Measurements from ENCODE around the gene UHRF1.
"Not testable (repeated sequence)": the region's sequence is repeated elsewhere in the genome, so short reads cannot be mapped to it uniquely, and the experiment has no call there.

The UHRF1 gene

GRCh38 chr19:4974880-4975469 is 65.7 kb downstream of the UHRF1 start:
- no peak for DNase-seq

DNA sequence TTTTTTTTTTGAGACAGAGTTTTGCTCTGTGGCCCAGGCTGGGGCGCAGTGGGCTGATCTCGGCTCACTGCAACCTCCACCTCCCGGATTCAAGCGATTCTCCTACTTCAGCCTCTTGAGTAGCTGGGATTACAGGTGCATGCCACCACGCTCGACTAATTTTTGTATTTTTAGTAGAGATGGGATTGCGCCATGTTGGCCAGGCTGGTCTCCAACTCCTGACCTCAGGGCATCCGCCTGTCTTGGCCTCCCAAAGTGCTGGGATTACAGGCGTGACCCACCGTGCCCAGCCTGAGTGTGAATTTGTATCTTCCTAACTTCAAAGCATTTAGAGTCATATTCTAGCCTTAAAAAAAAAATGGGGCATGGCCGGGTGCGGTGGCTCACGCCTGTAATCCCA is 66.3 kb downstream of the UHRF1 start:
- DNase-seq = not testable (repeated sequence)

DNA sequence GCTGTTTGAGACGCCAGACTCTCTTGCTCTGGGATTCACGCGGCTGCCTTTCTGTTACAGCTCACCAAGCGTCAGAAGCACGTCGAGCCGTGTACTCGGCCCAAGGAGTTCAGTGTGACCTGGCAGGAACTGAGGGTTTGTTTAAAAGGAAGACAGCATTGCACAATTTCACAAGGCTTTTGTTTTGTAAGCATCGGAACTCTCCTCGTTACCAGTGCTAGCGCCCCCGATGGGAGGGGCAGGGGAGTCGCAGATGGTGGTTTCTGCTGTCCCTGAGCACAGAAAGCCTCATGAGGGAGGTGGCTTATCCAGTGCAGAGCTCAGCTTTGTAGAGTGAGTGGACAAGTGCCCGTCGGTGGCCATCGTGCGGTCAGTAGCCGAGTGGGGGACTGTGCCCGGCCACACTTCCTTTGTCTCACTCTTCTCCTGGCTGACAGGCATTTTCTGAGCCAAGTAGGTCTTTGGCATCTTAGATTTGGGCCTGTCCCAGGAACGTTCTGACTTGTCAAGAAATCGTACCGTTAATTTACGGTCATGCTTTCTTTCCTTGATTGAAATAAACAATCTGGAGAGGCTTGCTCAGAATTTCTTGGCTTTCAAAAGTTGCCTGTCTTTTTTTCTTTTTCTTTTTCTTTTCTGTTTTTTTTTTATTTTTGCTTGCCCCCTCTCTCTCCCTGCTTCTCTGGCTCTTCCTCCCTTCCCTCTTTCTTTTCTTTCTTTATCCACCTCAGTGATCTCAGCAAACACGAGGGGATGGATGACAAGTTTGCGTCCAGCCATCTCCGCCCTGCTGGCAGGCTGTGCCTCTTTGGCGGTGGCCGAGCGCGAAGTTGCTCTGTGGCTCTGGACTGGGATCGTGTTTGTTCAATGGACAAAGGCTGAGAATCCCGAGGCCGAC is 67.3 kb downstream of the UHRF1 start:
- no peak for DNase-seq

GRCh38 chr19:4977299-4978174 is 68.2 kb downstream of the UHRF1 start:
- DNase-seq = peak; percentile 74

DNA sequence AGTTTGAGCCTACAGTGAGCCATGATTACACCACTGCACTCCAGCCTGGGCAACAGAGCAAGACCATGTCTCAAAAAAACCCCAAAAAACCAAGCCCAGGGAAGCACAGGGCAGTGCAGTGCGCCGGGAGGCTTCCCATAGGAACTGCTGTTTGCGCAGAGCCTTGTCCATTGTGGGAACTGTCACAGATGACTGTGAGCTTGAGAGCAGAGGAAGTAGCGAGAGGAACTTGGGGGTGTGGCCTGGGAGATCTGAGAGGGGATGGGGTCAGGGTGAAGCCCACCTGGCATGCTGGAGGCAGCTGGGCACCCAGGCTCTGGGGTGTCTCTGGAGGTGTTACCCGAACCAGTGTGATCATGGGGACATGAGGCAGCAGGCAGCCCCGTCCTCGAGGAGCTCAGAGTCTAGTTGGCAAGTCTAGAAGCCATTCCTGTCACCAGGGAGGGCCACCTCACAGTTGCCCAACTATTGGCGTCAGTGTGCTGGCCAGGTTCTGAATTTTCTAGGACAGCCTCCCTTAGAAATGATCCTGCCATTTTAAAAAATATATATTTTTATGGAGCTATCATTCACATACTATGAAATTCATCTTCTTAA is 70.0 kb downstream of the UHRF1 start:
- no peak for DNase-seq

- DNase-seq = no peak
These were observed 70.8 kb downstream of the UHRF1 start for GRCh38 chr19:4980067-4980466.

DNA sequence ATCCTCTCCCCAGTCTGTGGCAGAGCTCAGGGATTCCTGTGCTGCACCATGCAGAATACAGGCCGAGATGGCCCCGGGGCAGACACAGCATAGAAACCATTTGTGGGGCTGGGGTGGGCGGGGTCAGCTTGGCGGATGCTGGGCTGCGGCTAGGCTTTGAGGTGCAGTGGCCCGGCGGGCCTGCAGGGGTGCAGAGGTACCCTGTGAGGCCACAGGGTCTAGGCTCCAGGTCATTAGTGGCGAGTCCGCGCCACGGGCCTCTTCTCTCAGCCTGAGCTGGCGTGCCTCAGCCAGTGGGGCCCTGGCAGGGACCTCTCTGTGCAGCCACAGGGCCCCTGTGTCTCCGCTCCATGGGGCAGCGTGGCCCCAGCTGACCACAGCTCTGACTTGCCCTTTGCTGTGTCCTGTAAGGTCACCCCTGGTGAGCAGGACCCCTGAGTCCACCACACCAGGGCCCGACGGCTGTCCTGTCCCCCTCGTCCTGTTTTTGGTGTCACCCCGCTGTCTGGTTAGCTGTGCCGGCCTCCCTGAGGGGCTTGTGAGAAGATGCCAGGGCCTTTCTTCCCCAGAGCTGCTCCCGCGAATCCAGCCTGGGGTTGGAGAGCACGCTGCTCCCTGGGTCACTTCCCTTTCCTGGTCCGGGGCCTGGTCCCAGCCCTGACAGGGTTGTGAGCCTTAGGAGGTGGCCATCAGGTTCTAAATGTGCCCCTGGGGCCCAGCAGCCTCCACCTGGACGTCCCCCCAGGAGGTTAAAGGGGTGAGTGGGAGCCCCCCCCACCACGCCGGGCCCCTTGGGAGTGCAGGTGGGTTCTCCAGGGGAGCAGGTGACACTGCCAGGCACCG is 71.8 kb downstream of the UHRF1 start:
- DNase-seq = no peak

DNA sequence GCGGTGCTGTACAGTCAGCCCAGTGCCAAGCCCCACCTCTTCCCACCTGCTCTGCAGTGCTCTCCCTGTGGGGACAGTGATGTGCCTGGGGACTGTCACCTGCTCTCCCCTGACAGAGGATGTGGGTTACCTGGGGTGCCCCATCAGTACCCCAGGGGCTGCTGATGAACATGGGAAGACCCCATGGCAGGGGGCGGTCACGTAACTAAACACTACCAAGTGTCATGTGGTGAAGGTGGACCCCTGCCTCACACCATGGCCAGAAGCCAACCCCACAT is 72.3 kb downstream of the UHRF1 start:
- peak; percentile 79 for DNase-seq

DNA sequence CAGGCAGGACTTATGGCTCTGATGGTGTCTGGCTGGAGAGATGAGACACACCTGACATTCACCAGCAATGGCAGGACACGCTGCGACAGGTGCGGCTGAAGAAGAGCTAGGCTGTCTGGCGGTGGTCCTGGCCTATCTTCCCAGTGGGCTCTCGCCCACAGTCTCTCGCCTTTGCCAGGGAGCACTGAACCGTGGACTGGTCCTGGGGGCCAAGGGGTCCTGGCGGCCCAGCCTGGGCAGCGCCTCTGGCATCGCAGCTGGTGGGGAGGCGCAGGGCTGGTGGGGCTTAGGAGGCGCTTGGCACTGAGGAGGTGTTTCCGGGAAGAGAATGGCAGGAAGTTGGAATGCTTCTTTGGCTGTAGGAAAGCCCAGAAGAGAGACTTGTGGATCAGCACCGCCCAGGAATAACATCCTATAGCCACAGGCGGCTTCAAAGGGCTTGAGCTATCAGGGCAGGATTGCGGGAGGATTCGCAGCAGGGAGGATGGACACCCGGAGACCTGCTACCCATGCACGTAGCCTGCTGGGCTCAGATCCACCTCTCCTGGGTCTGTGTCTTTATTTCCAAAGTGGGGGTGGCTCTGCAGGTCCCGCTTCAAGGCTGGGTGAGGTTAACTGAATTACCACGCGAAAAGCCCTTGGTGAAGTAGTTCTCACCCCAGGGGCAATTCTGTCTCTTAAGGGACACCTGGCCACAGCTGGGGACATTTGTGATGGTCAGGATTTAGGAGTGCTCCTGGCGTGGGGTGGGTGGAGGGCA is 74.2 kb downstream of the UHRF1 start:
- DNase-seq = no peak

DNA sequence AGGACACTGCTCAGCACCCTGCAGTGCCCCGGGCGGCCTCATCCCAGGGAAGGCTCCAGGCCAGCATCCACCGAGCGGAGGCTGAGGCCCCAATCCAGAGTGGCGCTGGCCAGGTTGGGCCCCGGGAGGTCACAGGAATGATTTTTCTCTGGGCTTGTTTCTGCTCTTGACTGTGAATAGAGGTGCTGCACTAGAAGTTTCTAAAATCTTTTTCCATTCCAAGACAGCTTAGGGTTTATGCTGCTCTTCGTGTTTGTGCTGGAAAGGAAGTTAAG is 74.7 kb downstream of the UHRF1 start:
- DNase-seq = no peak

DNA sequence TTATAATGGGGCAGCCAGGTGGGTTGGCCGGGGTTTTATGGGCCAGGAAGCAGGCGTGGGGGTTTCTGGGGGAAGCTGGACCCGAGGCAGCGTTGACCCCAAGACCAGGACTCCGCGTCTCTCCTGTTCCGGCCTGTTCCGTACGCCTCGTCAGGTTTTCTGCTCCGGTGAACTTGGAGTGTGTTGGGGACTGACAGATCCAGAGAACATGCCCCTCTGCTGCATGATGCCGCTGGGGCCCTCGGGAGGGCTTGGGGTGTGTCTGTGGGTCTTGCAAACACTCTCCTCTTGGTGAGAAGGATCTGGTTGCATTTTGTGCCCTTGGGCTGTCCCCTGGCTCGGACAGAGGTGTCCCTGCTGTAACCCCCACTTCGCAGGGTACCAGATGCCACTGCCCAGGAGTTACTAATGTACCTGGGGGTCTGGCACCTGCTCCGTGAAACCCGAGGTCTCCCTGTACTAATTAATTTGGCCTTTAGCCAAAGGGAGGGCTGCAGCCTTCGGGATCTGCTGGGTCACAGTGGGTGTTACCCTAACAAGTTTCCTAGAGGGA is 75.2 kb downstream of the UHRF1 start:
- peak; percentile 93 for DNase-seq

GRCh38 chr19:4985551-4985991 is 76.3 kb downstream of the UHRF1 start:
- DNase-seq = no peak

DNA sequence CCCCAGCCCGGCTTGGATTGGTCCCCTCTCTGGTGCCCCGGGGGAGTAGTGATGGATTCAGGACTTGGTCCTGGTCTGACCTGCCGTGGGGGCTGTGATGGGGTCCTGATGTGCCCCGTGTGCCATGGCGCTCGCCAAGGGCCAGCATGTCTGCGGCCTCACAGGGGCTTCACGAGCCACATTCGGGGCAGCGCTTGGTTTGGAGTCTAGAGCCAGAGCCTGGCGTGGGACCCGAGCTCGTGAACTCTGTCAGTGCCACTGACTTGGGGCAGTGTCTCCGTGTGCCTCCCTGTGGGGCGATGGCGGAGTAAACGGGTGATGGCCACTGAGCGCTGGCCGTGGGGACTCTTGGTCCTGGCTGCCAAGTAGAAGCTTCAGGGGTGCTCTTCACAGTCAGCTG is 76.8 kb downstream of the UHRF1 start:
- no peak for DNase-seq

DNA sequence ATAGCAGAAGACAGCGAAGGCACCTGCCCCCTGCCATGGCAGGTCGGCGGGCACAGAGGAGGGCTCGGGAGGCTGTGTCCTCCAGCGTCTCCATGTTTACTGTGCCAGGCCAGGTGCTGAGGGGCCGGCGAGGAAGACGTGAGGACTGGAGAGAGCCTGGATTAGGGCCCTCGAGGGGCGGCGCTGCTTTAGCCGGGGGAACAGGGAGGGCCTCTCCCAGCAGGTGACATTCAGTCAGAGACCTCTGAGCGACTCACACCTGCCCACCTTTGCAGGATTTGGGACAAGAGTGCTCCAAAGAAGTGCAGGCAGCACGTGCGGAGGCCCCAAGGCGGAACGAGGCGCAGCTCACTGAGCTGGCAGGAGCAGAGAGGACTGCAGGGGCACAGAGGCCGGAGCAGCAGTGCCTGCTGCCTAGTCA is 77.2 kb downstream of the UHRF1 start:
- DNase-seq = no peak

- DNase-seq = no peak
These were observed 78.0 kb downstream of the UHRF1 start for GRCh38 chr19:4987256-4987655.

- DNase-seq = no peak
These were observed 78.5 kb downstream of the UHRF1 start for GRCh38 chr19:4987692-4988370.

DNA sequence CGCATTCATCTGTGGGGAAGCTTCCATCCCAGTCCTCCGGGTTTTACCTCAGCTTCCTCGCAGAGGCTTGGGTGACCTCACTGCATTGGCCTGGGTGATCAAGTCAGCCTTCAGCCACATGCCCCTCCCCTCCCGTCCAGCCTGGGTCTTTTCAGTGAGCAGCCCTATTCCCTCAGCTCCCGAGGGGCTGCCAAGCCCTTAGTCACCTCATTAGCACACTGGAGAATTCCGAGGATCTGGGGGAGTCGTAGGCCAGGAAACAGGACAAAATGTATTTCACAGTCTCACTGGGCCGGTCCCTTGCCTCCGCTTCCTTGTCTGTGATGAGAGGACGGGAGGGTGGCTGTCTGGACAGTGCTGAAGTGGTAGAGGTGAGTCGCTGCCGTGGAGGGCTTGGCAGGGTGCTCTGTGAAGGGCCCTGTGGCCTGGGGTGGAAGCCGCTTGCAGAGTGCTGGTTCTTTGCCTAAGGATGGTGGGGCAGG is 79.5 kb downstream of the UHRF1 start:
- DNase-seq = no peak

GRCh38 chr19:4990306-4990705 is 81.0 kb downstream of the UHRF1 start:
- peak; percentile 41 for DNase-seq

- peak; percentile 71 for DNase-seq
These were observed 82.2 kb downstream of the UHRF1 start for GRCh38 chr19:4991538-4991937.

DNA sequence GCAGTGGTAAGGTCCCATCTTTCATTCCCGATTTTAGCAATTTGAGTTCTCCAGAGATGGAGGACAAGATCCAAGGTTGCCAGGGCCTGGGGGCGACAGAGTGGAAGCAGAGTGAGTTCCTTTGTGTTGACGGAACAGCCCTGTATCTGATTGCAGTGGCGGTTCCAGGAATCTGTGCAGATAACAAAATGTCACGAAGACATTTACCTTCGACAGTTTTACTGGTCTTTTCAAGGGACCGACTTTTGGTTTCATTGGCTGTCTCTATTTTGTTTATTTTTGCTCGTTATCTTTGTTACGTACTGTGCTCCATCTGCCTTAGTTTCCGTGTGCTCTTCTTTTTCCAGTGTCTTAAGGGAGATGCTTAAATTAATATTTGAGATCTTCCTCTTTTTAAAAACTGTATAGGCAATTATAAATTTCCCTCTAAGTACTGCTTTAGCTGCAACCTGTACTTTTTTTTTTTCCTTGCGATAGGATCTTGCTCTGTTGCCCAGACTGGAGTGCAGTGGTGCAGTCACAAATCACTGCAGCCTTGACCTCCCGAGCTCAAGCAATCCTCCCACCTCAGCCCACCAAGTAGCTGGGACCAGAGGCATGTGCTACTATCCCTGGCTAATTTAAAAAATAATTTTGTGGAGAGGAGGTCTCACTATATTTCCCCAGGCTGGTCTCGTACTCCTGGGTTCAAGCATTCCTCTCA is 82.8 kb downstream of the UHRF1 start:
- peak; percentile 71 for DNase-seq

Measured in NCI-H2171 treated with DMSO at 0.1 percent for 48 hours (cell line).